22Rv1 (cell line): Measurements from ENCODE around the gene DDX17.

ENCODE experiments used
- H3K27ac ChIP-seq: fragments of 450-650 bp; 2 replicates; pipeline ENCODE4 v1.5.1; 2017
- ZFX ChIP-seq: fragments of 450-650 bp; IDR thresholded peaks from 2 replicates; pipeline ENCODE4 v1.6.1; 2017; ENCODE audit warnings: antibody characterized with exemption, borderline replicate concordance
- TF ChIP-seq, protein P1 (sequence below): fragments of 450-650 bp; IDR thresholded peaks from 2 replicates; pipeline ENCODE4 v1.5.1; 2017; ENCODE audit warnings: mild to moderate bottlenecking

Gene DDX17

DNA sequence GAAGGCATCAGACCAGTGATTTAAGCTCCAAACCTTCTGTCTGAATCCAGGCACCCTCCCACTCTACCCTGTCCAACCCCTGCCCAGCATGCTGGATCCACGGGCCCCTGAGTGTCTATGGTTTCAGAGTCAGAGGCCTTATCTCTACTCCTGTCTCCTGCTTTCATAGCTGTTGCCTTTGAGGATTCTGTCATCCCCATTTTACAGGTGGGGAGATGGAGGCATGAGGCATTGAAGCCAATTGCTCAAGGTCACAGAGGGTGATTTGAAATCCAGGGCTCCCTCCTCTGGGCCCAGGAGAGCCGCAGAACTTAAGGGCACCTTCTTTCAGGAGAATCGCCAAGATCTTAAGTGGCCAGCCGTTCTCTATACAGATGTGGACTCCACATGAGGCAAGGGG, 54.2 kb downstream of the DDX17 start:
- no peak overlapping the region for H3K27ac ChIP-seq
- TF ChIP-seq, protein P1, sequence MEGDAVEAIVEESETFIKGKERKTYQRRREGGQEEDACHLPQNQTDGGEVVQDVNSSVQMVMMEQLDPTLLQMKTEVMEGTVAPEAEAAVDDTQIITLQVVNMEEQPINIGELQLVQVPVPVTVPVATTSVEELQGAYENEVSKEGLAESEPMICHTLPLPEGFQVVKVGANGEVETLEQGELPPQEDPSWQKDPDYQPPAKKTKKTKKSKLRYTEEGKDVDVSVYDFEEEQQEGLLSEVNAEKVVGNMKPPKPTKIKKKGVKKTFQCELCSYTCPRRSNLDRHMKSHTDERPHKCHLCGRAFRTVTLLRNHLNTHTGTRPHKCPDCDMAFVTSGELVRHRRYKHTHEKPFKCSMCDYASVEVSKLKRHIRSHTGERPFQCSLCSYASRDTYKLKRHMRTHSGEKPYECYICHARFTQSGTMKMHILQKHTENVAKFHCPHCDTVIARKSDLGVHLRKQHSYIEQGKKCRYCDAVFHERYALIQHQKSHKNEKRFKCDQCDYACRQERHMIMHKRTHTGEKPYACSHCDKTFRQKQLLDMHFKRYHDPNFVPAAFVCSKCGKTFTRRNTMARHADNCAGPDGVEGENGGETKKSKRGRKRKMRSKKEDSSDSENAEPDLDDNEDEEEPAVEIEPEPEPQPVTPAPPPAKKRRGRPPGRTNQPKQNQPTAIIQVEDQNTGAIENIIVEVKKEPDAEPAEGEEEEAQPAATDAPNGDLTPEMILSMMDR = no peak
- TF ChIP-seq ZFX = no peak

DNA sequence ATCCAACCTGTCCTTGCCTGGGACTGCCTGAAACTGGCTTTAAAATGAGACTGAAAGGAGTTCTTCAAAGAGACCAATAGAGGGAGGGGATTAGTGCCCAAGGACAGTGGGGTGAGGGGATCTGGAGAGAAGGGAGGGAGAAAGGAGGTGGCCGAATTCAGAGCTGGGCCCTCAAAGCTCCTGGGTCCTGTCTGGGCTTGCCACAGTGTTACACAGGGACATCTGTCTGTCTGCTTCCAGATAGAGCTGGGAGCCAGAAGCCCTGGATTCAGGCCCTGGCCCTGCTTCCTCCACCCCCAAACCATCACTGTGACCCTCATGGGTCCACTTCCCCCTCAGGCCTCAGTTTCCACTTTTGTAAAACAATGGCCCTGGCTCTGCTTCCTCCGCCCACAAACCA, 54.7 kb downstream of the DDX17 start:
- no peak overlapping the region for H3K27ac ChIP-seq
- TF ChIP-seq, protein P1 = no peak
- TF ChIP-seq ZFX = no peak

DNA sequence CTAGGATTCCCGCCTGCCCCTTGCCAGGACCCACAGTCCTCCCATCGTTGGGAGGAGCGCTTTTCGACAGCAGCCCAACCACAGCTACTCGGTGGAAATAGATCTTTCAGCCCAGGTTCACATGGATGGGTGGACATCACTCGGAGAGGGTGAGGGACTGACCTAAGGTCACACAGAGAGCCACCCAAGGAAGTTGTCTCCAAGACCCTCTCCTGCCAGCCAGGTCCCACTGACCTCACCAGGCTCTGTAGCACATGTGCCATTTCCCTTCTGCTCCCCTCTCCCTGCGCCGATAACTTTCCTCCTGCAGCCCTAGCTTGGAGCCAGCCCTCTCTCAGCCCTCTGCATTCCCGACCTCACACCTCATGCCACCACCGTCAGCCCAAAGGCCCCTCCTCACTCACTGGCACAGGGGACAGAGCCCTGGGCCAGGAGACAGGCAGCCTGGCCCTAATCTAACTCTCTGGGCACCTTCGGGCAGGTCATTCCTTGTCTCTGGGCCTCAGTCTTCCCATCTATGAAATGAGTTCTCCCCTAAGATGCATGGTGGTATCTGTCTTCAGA, 55.8 kb downstream of the DDX17 start:
- no peak for TF ChIP-seq ZFX
- TF ChIP-seq, protein P1 = no peak
- no peak overlapping the region for H3K27ac ChIP-seq

DNA sequence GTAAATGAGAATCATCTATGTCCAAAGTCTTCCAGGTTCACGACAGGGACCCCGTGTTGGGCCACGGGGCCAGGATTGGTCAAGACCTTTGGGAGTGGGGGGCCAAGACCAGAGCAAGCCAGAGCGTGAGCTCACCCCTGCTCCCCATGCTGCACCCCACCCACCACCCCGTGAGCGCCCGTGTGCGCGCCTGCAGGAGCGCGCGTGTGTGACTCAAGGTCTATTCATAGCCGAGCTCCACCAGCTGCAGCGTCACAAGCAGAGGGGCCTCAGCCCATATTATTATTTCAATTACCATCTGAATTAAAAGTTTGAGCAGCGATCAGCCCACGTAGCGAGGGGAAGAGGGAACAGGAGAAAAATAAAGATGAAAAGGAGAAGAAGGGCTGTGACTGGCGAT, 56.3 kb downstream of the DDX17 start:
- TF ChIP-seq ZFX = no peak
- TF ChIP-seq, protein P1 = no peak
- no peak overlapping the region for H3K27ac ChIP-seq

DNA sequence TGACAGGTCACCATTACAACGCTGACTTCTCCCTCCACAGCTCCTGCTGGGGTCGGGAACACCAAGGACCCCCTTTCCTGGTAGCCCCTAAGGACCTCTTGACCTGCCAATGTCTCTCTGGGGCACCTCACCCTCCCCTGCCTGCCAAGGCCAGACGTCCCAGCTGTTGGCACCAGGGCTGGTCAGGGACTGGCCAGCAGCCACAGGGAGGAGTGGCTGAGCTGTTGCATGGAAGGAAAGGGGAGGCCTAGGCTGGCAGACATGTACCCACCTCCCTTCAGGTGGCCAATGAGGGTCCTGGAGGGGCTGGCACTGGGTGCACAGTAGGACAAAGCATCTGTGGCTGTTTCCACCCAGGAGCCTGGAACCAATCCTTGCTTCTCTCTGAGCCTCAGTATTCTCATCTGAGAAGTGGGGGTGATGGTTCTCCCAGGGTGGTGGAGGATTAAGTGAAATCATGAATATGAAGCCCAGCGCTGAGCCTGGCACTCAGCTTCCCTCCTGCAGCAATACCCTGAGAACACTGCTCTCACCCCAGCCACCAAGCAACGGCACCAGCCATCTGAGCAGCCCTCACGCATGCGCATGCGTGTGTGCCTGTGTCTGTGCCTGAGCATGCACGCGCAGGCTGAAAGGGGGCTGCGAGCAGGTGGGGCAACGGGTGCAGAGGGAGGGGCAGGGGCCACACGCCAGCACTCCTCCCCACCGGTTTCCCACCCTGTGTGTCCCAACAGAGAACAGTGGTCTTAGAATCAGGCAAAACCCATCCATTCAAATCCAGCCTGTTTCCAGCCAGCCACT, 57.0 kb downstream of the DDX17 start:
- H3K27ac ChIP-seq = no peak overlapping the region
- TF ChIP-seq ZFX = no peak
- TF ChIP-seq, protein P1 = no peak

DNA sequence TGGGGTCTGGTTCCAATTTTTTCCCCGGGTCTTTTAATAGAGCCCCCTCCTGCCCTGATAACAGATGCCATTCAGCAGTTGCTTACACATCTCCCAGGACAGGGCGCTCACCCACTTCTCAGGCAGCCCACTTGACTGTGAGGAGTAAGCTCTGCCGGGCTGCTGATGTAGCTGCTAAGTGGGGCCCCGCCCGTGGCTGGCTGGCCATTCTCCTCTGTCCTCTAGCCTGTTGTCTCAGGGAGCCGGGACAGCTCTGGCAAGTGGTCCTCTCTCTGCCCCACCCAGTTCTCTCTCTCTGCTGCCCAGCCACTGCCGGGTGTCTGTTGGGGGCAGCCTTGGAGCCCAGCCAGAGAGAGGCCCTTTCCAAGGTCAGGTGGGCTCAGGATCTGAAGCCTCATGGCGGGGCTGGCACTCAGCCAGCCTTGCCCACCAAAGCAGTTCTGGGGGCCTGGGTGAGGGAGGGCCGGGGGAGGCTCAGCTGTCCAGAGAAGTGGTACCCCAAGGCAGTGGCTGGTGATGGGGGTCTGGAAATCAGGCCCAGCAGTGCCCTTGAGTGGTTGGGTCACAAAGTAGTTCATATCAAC, 60.0 kb downstream of the DDX17 start:
- TF ChIP-seq, protein P1 = no peak
- no peak for TF ChIP-seq ZFX
- no peak overlapping the region for H3K27ac ChIP-seq

DNA sequence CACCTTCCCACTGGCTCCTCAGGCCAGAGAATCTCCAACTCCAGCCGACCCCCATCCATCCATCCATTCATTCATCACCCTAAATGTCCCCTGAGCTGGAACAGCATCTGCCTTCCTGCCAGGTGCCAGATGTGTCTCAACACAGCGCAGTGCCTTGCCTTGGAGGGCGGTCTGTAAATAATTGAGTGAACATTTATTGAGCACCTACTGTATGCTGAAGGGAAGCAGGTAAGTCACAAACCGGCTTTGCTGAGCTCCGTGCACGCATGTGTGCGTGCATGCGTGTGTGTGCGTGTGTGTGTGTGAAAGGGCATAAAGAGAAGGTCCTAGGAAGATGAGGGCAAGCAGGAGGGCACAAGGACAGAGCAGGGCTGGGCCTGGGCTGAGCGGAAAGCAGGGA, 61.3 kb downstream of the DDX17 start:
- H3K27ac ChIP-seq = no peak overlapping the region
- TF ChIP-seq, protein P1 = no peak
- no peak for TF ChIP-seq ZFX
